Thoracic aorta (tissue), 2 donors: ENCODE measurements around the gene VEZT. TPM values are rescaled to one million over a fixed set of nuclear protein-coding genes. Genes with fewer than 3 reads are reported as not detected.
"Not testable (repeated sequence)": the region's sequence is repeated elsewhere in the genome, so short reads cannot be mapped to it uniquely, and the experiment has no call there.

ENCODE experiments used
- ATAC-seq: fragments of 150-250 bp; one replicate; pipeline ENCODE4 v1.8.0; 2017; ENCODE audit warnings: low read depth; ENCODE audit not compliant: insufficient number of reproducible peaks, low FRiP score
- DNase-seq: peaks from one replicate; pipeline ENCODE4 v3.0.0-alpha.2; 2020; ENCODE audit warnings: low spot score
- H3K27ac ChIP-seq, 2 donors: fragments of 200-600 bp; sonication (generic); 1 replicate in 1 of 2; 2 replicates in 1 of 2; pipeline ENCODE4 v1.5.1; 2016; ENCODE audit warnings: mild to moderate bottlenecking in 2 of 2, moderate library complexity in 2 of 2
- H3K27me3 ChIP-seq: fragments of 200-600 bp; sonication (generic); replicated peaks from 2 replicates; pipeline ENCODE4 v1.6.0; 2016; ENCODE audit warnings: mild to moderate bottlenecking; ENCODE audit not compliant: insufficient read depth
- H3K36me3 ChIP-seq: fragments of 200-600 bp; sonication (generic); one replicate; pipeline ENCODE4 v1.5.1; 2016
- H3K4me1 ChIP-seq, 2 donors: fragments of 200-600 bp; sonication (generic); 1 replicate in 1 of 2; 2 replicates in 1 of 2; pipeline versions ENCODE4 v1.5.1 to v1.6.0; 2016; ENCODE audit warnings: low read depth in 2 of 2, mild to moderate bottlenecking in 1 of 2; ENCODE audit not compliant: control insufficient read depth in 1 of 2
- H3K4me3 ChIP-seq: fragments of 200-600 bp; sonication (generic); 2 replicates; pipeline ENCODE4 v1.5.1; 2016; ENCODE audit warnings: mild to moderate bottlenecking
- H3K9me3 ChIP-seq: fragments of 200-600 bp; sonication (generic); 2 replicates; pipeline ENCODE4 v1.5.1; 2016
- CTCF ChIP-seq: fragments of 200-600 bp; sonication (generic); IDR thresholded peaks from one replicate; pipeline ENCODE4 v1.5.1; 2019; ENCODE audit warnings: antibody characterized with exemption
- total RNA-seq, 2 donors: library from RNA; depleted of rRNA; stranded (reverse); fragments of >200 nt; gene quantifications; one replicate each; pipeline versions ENCODE4 v1.1.0 to v1.2.3, GENCODE V29; 2016

The VEZT gene
- total RNA-seq, 2 donors from 2014 or later, result 58.3 to 149 TPM

- DNase-seq, result no peak
- no peak for ATAC-seq
- no peaks in the 10 kb centered on the region for H3K36me3 ChIP-seq
- H3K9me3 ChIP-seq, result no peaks in the 10 kb centered on the region
- H3K27ac ChIP-seq, result no peak overlapping the region
- no peaks in the 10 kb centered on the region for H3K27me3 ChIP-seq
- H3K4me1 ChIP-seq, result peaks cover 5 to 14% of the 10 kb centered on the region in 2 donors
- H3K4me3 ChIP-seq, result no peak overlapping the region
- TF ChIP-seq CTCF, result no peak
Measured at GRCh38 chr12:95323212-95323611, 105.6 kb downstream of the VEZT start.

- H3K36me3 ChIP-seq, ATAC-seq, H3K4me3 ChIP-seq, H3K27me3 ChIP-seq, DNase-seq, H3K9me3 ChIP-seq, H3K27ac ChIP-seq: not testable (repeated sequence)
- H3K4me1 ChIP-seq, result peaks cover 5 to 14% of the 10 kb centered on the region in 2 donors
Measured at GRCh38 chr12:95324246-95324645, 106.6 kb downstream of the VEZT start.

- Histone ChIP-seq H3K27me3 (no peaks in the 10 kb centered on the region), H3K36me3 (no peaks in the 10 kb centered on the region), H3K4me3 (no peak overlapping the region), H3K4me1 (peaks cover 5 to 14% of the 10 kb centered on the region in 2 donors), H3K9me3 (no peaks in the 10 kb centered on the region), H3K27ac (no peak overlapping the region)
- TF ChIP-seq CTCF, result no peak
- ATAC-seq, result no peak
- no peak for DNase-seq
Measured at GRCh38 chr12:95325501-95325900, 107.9 kb downstream of the VEZT start.

GRCh38 chr12:95326445-95326844 lies 108.8 kb downstream of the VEZT start:
- Histone ChIP-seq H3K36me3 (no peaks in the 10 kb centered on the region), H3K4me3 (no peak overlapping the region), H3K9me3 (no peaks in the 10 kb centered on the region), H3K27ac (no peak overlapping the region), H3K4me1 (peaks cover 5 to 14% of the 10 kb centered on the region in 2 donors), H3K27me3 (no peaks in the 10 kb centered on the region)
- no peak for TF ChIP-seq CTCF
- ATAC-seq (no peak), DNase-seq (no peak)

GRCh38 chr12:95326855-95327254 lies 109.2 kb downstream of the VEZT start:
- Histone ChIP-seq H3K4me1 (peaks cover 5 to 14% of the 10 kb centered on the region in 2 donors), H3K9me3 (no peaks in the 10 kb centered on the region), H3K27ac (no peak overlapping the region), H3K36me3 (no peaks in the 10 kb centered on the region), H3K4me3 (no peak overlapping the region), H3K27me3 (no peaks in the 10 kb centered on the region)
- DNase-seq, result no peak
- TF ChIP-seq CTCF, result no peak
- ATAC-seq, result no peak

- no peak overlapping the region for H3K27ac ChIP-seq
- TF ChIP-seq CTCF, result no peak
- H3K4me3 ChIP-seq, result no peak overlapping the region
Measured at GRCh38 chr12:95328708-95329107, 111.1 kb downstream of the VEZT start.

More at GRCh38 chr12:95328708-95329107, 111.1 kb downstream of the VEZT start:
- ATAC-seq (no peak), DNase-seq (no peak)
- Histone ChIP-seq H3K27me3 (no peaks in the 10 kb centered on the region), H3K9me3 (no peaks in the 10 kb centered on the region), H3K4me1 (peaks cover 3 to 8% of the 10 kb centered on the region in 2 donors), H3K36me3 (no peaks in the 10 kb centered on the region)
